ENCODE measurements around the gene PITPNC1. TPM values are rescaled to one million over a fixed set of nuclear protein-coding genes. Genes with fewer than 3 reads are reported as not detected.

The PITPNC1 gene
- total RNA-seq, 1 donor from 2014 or later = 12.4 TPM

DNA sequence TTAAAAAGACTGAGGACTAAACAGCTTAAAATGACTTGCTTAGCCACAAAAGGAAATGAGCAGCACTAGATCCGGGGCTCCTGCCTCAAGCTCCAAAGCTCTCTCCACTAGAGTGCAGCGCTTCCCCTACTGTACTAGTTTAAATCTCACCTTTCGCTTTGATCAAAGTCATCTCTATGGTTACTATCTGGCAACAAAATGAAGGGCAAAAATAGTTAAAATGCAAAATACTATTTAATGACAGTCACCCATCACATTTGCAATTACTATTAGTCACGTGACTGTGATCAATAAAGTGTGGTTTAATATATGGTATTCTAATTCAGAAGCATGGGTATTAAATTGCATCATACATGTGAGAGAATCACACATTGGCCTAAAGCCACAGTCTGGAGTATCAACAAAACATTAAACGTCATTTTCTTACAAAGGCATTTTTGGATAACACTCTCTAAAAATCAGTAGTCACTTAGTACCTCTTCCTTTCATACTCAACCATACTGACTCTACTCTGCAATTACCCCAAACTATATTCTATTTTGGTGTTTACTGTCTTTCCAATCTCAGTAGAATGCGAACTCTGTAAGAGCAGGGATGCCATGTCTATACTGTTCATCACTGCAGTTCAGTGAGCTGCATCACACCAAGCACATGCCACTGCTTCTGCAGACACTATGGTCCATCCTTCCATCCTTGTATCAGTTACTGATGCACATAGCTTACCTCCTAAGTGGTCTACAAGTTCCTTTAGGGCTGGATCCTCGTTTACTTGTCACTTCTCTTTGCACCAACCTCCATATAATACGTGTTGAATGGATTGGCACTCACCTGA, 16.9 kb upstream of the PITPNC1 start:
- no peaks in the 10 kb centered on the region for H3K9me3 ChIP-seq (ENCODE audit: insufficient read depth, low read depth, low read length)
- H3K9me3 Mint-ChIP-seq (ENCODE audit: unreplicated experiment) = no peaks in the 10 kb centered on the region
- H3K9ac ChIP-seq (ENCODE audit: low read length) = no peak overlapping the region
- DNase-seq (ENCODE audit: low read depth) = no peak
- peaks cover 82% of the 10 kb centered on the region for H4K20me1 ChIP-seq (ENCODE audit: insufficient read depth, low read length)
- peaks cover 10% of the 10 kb centered on the region for H3K4me1 ChIP-seq (ENCODE audit: insufficient read depth, low read length)
- no peak overlapping the region for H2AFZ ChIP-seq (ENCODE audit: low read depth, low read length)
- TF ChIP-seq, protein P1, sequence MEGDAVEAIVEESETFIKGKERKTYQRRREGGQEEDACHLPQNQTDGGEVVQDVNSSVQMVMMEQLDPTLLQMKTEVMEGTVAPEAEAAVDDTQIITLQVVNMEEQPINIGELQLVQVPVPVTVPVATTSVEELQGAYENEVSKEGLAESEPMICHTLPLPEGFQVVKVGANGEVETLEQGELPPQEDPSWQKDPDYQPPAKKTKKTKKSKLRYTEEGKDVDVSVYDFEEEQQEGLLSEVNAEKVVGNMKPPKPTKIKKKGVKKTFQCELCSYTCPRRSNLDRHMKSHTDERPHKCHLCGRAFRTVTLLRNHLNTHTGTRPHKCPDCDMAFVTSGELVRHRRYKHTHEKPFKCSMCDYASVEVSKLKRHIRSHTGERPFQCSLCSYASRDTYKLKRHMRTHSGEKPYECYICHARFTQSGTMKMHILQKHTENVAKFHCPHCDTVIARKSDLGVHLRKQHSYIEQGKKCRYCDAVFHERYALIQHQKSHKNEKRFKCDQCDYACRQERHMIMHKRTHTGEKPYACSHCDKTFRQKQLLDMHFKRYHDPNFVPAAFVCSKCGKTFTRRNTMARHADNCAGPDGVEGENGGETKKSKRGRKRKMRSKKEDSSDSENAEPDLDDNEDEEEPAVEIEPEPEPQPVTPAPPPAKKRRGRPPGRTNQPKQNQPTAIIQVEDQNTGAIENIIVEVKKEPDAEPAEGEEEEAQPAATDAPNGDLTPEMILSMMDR (IDR thresholded peaks at IDR 0.05; ENCODE audit: insufficient read depth, low read depth, low read length) = peak; percentile 37
- TF ChIP-seq EZH2 (IDR thresholded peaks at IDR 0.05; ENCODE audit: insufficient read depth, low read length) = no peak
- peaks cover 96% of the 10 kb centered on the region for H3K79me2 ChIP-seq (ENCODE audit: insufficient read depth, low read length)
- H3K36me3 Mint-ChIP-seq (ENCODE audit: low read depth, unreplicated experiment) = peaks cover 8% of the 10 kb centered on the region
- no peaks in the 10 kb centered on the region for H3K27me3 Mint-ChIP-seq (ENCODE audit: low read depth, unreplicated experiment)
- peak overlapping the region; percentile 6 for H3K4me2 ChIP-seq (ENCODE audit: low read length)
- H3K4me3 ChIP-seq (ENCODE audit: insufficient read depth, low read depth, low read length) = no peak overlapping the region
- peaks cover 23% of the 10 kb centered on the region for H3K4me1 Mint-ChIP-seq (ENCODE audit: low read depth, unreplicated experiment)
- no peak overlapping the region for H3K27ac ChIP-seq (ENCODE audit: low read depth, low read length)
- peak overlapping the region; percentile 51 for H3K27ac Mint-ChIP-seq (ENCODE audit: unreplicated experiment)
- no peaks in the 10 kb centered on the region for H3K27me3 ChIP-seq (ENCODE audit: insufficient read depth, low read length)
- FAIRE-seq = no peak
- H3K36me3 ChIP-seq (ENCODE audit: insufficient read depth, low read length) = peaks cover 27% of the 10 kb centered on the region
- H3K4me3 Mint-ChIP-seq (ENCODE audit: unreplicated experiment) = no peak overlapping the region

DNA sequence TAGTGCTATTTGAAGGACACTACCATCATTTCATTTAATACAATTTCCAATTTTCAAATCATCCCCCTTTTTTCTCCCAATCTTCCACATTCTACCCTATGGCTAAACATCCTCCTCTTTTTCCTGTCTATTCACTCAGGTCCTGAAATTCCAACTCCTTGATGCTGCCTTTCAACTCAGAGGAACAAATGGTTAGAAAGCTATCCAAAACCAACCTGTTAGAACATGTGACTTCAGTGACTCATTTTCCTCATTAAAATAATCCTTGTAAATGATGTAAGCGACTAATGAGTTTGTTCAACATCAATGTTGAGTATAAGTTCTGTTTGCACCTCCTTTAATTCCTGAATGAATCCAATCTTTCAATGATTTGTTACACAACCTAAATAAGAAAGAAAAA, 16.2 kb upstream of the PITPNC1 start:
- Histone ChIP-seq H3K79me2 (ENCODE audit: insufficient read depth, low read length) (peaks cover 96% of the 10 kb centered on the region), H3K27me3 (ENCODE audit: insufficient read depth, low read length) (no peaks in the 10 kb centered on the region), H3K9me3 (ENCODE audit: insufficient read depth, low read depth, low read length) (no peaks in the 10 kb centered on the region), H2AFZ (ENCODE audit: low read depth, low read length) (no peak overlapping the region), H3K4me1 (ENCODE audit: insufficient read depth, low read length) (peaks cover 13% of the 10 kb centered on the region), H3K27ac (ENCODE audit: low read depth, low read length) (no peak overlapping the region), H3K4me2 (ENCODE audit: low read length) (no peak overlapping the region), H4K20me1 (ENCODE audit: insufficient read depth, low read length) (peaks cover 84% of the 10 kb centered on the region), H3K36me3 (ENCODE audit: insufficient read depth, low read length) (peaks cover 26% of the 10 kb centered on the region), H3K9ac (ENCODE audit: low read length) (no peak overlapping the region), H3K4me3 (ENCODE audit: insufficient read depth, low read depth, low read length) (no peak overlapping the region)
- peak overlapping the region; percentile 48 for H3K27ac Mint-ChIP-seq (ENCODE audit: unreplicated experiment)
- no peaks in the 10 kb centered on the region for H3K27me3 Mint-ChIP-seq (ENCODE audit: low read depth, unreplicated experiment)
- H3K9me3 Mint-ChIP-seq (ENCODE audit: unreplicated experiment) = no peaks in the 10 kb centered on the region
- H3K4me1 Mint-ChIP-seq (ENCODE audit: low read depth, unreplicated experiment) = peaks cover 23% of the 10 kb centered on the region
- DNase-seq (ENCODE audit: low read depth) (no peak), FAIRE-seq (no peak)
- H3K4me3 Mint-ChIP-seq (ENCODE audit: unreplicated experiment) = no peak overlapping the region
- TF ChIP-seq, protein P1 (IDR thresholded peaks at IDR 0.05; ENCODE audit: insufficient read depth, low read depth, low read length) = no peak
- TF ChIP-seq EZH2 (IDR thresholded peaks at IDR 0.05; ENCODE audit: insufficient read depth, low read length) = no peak
- H3K36me3 Mint-ChIP-seq (ENCODE audit: low read depth, unreplicated experiment) = peaks cover 6% of the 10 kb centered on the region

DNA sequence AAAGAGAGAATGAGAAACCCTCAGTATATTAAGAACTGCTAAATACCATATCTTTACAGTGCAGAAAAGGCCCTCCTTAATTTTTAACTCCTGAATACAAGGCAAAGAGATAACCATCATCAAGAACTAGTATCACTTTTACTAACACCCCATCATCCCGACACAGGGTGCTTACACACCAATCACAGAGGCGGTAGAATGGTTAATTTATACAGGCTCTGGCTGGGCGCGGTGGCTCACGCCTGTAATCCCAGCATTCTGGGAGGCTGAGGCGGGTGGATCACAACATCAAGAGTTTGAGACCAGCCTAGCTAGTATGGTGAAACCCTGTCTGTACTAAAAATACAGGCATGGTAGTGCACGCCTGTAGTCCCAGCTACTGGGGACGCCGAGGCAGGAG, 14.9 kb upstream of the PITPNC1 start:
- H3K4me3 ChIP-seq (ENCODE audit: insufficient read depth, low read depth, low read length) = no peak overlapping the region
- no peak overlapping the region for H3K27ac ChIP-seq (ENCODE audit: low read depth, low read length)
- H4K20me1 ChIP-seq (ENCODE audit: insufficient read depth, low read length) = peaks cover 84% of the 10 kb centered on the region
- Mint-ChIP-seq H3K9me3 (ENCODE audit: unreplicated experiment) (no peaks in the 10 kb centered on the region), H3K4me1 (ENCODE audit: low read depth, unreplicated experiment) (peaks cover 21% of the 10 kb centered on the region), H3K27me3 (ENCODE audit: low read depth, unreplicated experiment) (no peaks in the 10 kb centered on the region), H3K36me3 (ENCODE audit: low read depth, unreplicated experiment) (peaks cover 6% of the 10 kb centered on the region), H3K27ac (ENCODE audit: unreplicated experiment) (no peak overlapping the region), H3K4me3 (ENCODE audit: unreplicated experiment) (no peak overlapping the region)
- no peak overlapping the region for H3K4me2 ChIP-seq (ENCODE audit: low read length)
- H3K9me3 ChIP-seq (ENCODE audit: insufficient read depth, low read depth, low read length) = no peaks in the 10 kb centered on the region
- peaks cover 13% of the 10 kb centered on the region for H3K4me1 ChIP-seq (ENCODE audit: insufficient read depth, low read length)
- TF ChIP-seq, protein P1 (IDR thresholded peaks at IDR 0.05; ENCODE audit: insufficient read depth, low read depth, low read length) = no peak
- peaks cover 21% of the 10 kb centered on the region for H3K36me3 ChIP-seq (ENCODE audit: insufficient read depth, low read length)
- no peak for FAIRE-seq
- peaks cover 93% of the 10 kb centered on the region for H3K79me2 ChIP-seq (ENCODE audit: insufficient read depth, low read length)
- no peaks in the 10 kb centered on the region for H3K27me3 ChIP-seq (ENCODE audit: insufficient read depth, low read length)
- no peak overlapping the region for H3K9ac ChIP-seq (ENCODE audit: low read length)
- no peak overlapping the region for H2AFZ ChIP-seq (ENCODE audit: low read depth, low read length)
- no peak for DNase-seq (ENCODE audit: low read depth)
